ENCODE results near the gene TF. TPM values are rescaled to one million over a fixed set of nuclear protein-coding genes. Genes with fewer than 3 reads are reported as not detected.

Gene TF
- total RNA-seq (2013; cell fraction: nucleolus; rRNA removed) = 4.4 and 5.4 TPM in 2 replicates
- total RNA-seq (2014; rRNA removed) (under 0.01 TPM in 1 of 2 replicates, not detected in the other), total RNA-seq (2014; rRNA removed; fragmentation: Illumina TruSeq; extraction: Trizol) (0.09 and 0.14 TPM in 2 replicates), total RNA-seq (2021) (6.0 and 8.9 TPM in 2 replicates), polyA plus RNA-seq (2011; rRNA removed) (0.94 and 0.95 TPM in 2 replicates), polyA plus RNA-seq (2014; fragmentation: Illumina TruSeq; extraction: Trizol) (0.06 TPM in 1 of 2 replicates, not detected in the other), polyA plus RNA-seq (2014; fragmentation: Nextera tagmentation; extraction: Ambion mirVana) (under 1 TPM; 0.02 to 0.05 TPM), polyA plus RNA-seq (2014; rRNA removed) (0.01 and 0.03 TPM in 2 replicates), polyA plus RNA-seq (2016; fragmentation: Nextera tagmentation; extraction: Ambion mirVana) (under 1 TPM in 1 of 2 experiments, not detected in 1; 0.01 TPM), polyA minus RNA-seq (2011; rRNA and poly(A)+ RNA removed) (0.51 and 0.77 TPM in 2 replicates), Bru-seq, nascent RNA (percentile 26 among the genes with signal in this experiment), BruChase-seq, experiment 1, labeled RNA remaining after a 6-hour chase (percentile 31 among the genes with signal in this experiment), BruChase-seq, experiment 2, labeled RNA remaining after a 2-hour chase (percentile 29 among the genes with signal in this experiment)
- polyA plus RNA-seq (2011; ENCODE audit: low read depth) = 0.34 TPM
- polyA plus RNA-seq (2011; cell fraction: cytosol; rRNA removed) = 0.51 and 0.59 TPM in 2 replicates
- polyA plus RNA-seq (2011; cell fraction: nucleus; rRNA removed) = 2.3 and 4.6 TPM in 2 replicates
- 0.26 and 0.49 TPM in 2 replicates for polyA plus RNA-seq (2012)
- polyA minus RNA-seq (2011; cell fraction: cytosol; rRNA and poly(A)+ RNA removed) = not detected in 2 replicates
- 0.38 and 0.73 TPM in 2 replicates for polyA minus RNA-seq (2011; cell fraction: nucleus; rRNA and poly(A)+ RNA removed)
- long read RNA-seq, experiment 1 = 0 reads
- long read RNA-seq, experiment 2 = 0 reads

- no TSS peak for BruUV-seq (replicated peaks)
- FAIRE-seq (no peak), ATAC-seq (no peak), DNase-seq (ENCODE audit: low read depth, low spot score) (no peak)
- ChIA-PET RAD21 (ENCODE audit: unreplicated experiment) (no interaction called here), SMC1A (ENCODE audit: uncharacterized antibody, unreplicated experiment) (no interaction called here), POLR2A (no interaction called here), CTCF (no interaction called here)
- Histone ChIP-seq H3K4me2 (ENCODE audit: control insufficient read depth, insufficient read depth) (no peak within 1 kb of the TSS), H4K20me1 (ENCODE audit: control insufficient read depth, insufficient read depth) (no peaks in the 10 kb centered on the region), H3K27me3 (replicated peaks in 1 of 2; ENCODE audit: control insufficient read depth in 2 of 2, insufficient read depth in 2 of 2, low read length in 1 of 2) (peaks cover 5 to 6% of the 10 kb centered on the region in 2 experiments; a peak in 2 of 4 replicates), H3K9me3 (replicated peaks; ENCODE audit: control insufficient read depth, insufficient read depth, low read length) (no peaks in the 10 kb centered on the region), H3K27ac (ENCODE audit: control insufficient read depth, insufficient read depth) (no peak within 1 kb of the TSS), H3K36me3 (ENCODE audit: control insufficient read depth in 2 of 2, insufficient read depth in 2 of 2, low read length in 1 of 2) (no peaks in the 10 kb centered on the region), H3K4me1 (ENCODE audit: control insufficient read depth, insufficient read depth, low read length) (no peaks in the 10 kb centered on the region), H2AFZ (ENCODE audit: control insufficient read depth, low read depth, low read length) (no peak within 1 kb of the TSS), H3K79me2 (ENCODE audit: control insufficient read depth, insufficient read depth, low read length) (no peaks in the 10 kb centered on the region), H3K9ac (ENCODE audit: control insufficient read depth, insufficient read depth, low read length) (no peak within 1 kb of the TSS), H3K4me3 (no peak within 1 kb of the TSS)
- 46% methylated on average over 50 of the region's 50 CpGs for WGBS (ENCODE audit: insufficient coverage, insufficient replicate concordance, low lambda C conversion rate, missing lambda C conversion rate)
- intact Hi-C loops (cut with micrococcal nuclease; ENCODE audit: unreplicated experiment) (no loop called here), in situ Hi-C loops (cut with MboI) (no loop called here)
- TF ChIP-seq SRF (IDR thresholded peaks at IDR 0.05; ENCODE audit: low read depth in 2 of 2, low read length in 2 of 2) = no peak
- TF ChIP-seq SP1 (IDR thresholded peaks at IDR 0.05; ENCODE audit: low read depth, low read length) = no peak
- no peak for TF ChIP-seq FOXM1 (IDR thresholded peaks at IDR 0.05; ENCODE audit: low read depth, low read length)
- TF ChIP-seq ZZZ3 (IDR thresholded peaks at IDR 0.05; ENCODE audit: control insufficient read depth, insufficient read length, low read depth) = no peak
- TF ChIP-seq RUNX3 (IDR thresholded peaks at IDR 0.05; ENCODE audit: low read length) = no peak
- TF ChIP-seq ZNF384 (IDR thresholded peaks at IDR 0.05; ENCODE audit: borderline replicate concordance, low read depth, low read length) = no peak
- TF ChIP-seq USF2 (IDR thresholded peaks at IDR 0.05; ENCODE audit: borderline replicate concordance, low read depth, low read length) = no peak
- no peak for TF ChIP-seq BCL11A (IDR thresholded peaks at IDR 0.05; ENCODE audit: low read depth, low read length)
- TF ChIP-seq, protein P1, sequence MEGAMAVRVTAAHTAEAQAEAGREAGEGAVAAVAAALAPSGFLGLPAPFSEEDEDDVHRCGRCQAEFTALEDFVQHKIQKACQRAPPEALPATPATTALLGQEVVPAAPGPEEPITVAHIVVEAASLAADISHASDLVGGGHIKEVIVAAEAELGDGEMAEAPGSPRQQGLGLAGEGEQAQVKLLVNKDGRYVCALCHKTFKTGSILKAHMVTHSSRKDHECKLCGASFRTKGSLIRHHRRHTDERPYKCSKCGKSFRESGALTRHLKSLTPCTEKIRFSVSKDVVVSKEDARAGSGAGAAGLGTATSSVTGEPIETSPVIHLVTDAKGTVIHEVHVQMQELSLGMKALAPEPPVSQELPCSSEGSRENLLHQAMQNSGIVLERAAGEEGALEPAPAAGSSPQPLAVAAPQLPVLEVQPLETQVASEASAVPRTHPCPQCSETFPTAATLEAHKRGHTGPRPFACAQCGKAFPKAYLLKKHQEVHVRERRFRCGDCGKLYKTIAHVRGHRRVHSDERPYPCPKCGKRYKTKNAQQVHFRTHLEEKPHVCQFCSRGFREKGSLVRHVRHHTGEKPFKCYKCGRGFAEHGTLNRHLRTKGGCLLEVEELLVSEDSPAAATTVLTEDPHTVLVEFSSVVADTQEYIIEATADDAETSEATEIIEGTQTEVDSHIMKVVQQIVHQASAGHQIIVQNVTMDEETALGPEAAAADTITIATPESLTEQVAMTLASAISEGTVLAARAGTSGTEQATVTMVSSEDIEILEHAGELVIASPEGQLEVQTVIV (IDR thresholded peaks at IDR 0.05; ENCODE audit: borderline replicate concordance, partially characterized antibody) = no peak
- TF ChIP-seq, protein P2, sequence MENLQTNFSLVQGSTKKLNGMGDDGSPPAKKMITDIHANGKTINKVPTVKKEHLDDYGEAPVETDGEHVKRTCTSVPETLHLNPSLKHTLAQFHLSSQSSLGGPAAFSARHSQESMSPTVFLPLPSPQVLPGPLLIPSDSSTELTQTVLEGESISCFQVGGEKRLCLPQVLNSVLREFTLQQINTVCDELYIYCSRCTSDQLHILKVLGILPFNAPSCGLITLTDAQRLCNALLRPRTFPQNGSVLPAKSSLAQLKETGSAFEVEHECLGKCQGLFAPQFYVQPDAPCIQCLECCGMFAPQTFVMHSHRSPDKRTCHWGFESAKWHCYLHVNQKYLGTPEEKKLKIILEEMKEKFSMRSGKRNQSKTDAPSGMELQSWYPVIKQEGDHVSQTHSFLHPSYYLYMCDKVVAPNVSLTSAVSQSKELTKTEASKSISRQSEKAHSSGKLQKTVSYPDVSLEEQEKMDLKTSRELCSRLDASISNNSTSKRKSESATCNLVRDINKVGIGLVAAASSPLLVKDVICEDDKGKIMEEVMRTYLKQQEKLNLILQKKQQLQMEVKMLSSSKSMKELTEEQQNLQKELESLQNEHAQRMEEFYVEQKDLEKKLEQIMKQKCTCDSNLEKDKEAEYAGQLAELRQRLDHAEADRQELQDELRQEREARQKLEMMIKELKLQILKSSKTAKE (IDR thresholded peaks at IDR 0.05; ENCODE audit: low read depth, poor library complexity, severe bottlenecking) = no peak
- no peak for TF ChIP-seq CHD4 (IDR thresholded peaks at IDR 0.05)
- TF ChIP-seq NFIC (IDR thresholded peaks at IDR 0.05; ENCODE audit: low read depth, low read length) = no peak
- no peak for TF ChIP-seq IKZF1 (conservative IDR thresholded peaks at IDR 0.05)
Measured at GRCh38 chr3:133745981-133746711, at the start of gene TF. Gene TF (plus strand): TSS chr3:133746393. CDS start chr3:133746441, 48 bp downstream.

Measured in GM12878 (cell line).